GM19463 (cell line): ENCODE data around the gene PILRA.
"Not testable (repeated sequence)": the region's sequence is repeated elsewhere in the genome, so short reads cannot be mapped to it uniquely, and the experiment has no call there.

ENCODE experiments used
- ATAC-seq: cut with Tn5 transposase; IDR thresholded peaks from one replicate; pipeline ENCODE4 v1.9.1; 2021; ENCODE audit warnings: mild to moderate bottlenecking, moderate library complexity; ENCODE audit not compliant: unreplicated experiment

PILRA gene

DNA sequence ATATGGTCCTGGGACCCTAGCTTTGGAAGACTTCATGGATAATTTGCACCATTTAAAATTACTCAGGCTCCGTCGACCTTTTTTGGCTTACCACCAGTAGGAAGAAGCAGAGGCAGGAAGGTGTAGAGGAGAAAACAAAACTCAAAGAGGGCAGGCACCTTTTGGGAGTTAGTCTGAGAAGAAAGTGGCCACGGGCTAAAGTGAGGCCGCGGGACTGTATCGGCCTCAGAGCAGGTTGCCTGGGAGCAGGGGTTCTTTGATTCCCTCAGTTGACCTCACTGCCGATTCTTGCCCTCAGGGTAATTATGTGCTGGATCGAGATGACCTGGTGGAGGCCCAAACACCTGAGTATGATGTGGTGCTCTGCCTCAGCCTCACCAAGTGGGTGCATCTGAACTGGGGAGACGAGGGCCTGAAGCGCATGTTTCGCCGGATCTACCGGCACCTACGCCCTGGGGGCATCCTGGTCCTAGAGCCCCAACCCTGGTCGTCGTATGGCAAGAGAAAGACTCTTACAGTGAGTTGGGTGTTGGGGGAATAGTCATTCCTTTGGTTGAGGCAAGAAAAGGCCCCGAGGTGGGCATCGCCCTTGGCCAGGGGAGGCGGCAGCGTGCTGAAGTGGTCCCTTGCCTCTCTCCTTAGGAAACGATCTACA is 59.5 kb downstream of the PILRA start:
- ATAC-seq: no peak

DNA sequence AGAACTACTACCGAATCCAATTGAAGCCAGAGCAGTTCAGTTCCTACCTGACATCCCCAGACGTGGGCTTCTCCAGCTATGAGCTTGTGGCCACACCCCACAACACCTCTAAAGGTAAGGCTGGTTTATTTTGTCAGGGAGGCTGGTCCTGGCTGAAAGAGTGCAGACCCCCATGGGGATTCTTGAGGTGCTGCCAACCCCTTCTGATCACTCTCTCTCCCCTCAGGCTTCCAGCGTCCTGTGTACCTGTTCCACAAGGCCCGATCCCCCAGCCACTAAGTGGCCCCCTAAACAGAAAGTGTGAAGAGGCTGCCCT is 59.9 kb downstream of the PILRA start:
- no peak for ATAC-seq

DNA sequence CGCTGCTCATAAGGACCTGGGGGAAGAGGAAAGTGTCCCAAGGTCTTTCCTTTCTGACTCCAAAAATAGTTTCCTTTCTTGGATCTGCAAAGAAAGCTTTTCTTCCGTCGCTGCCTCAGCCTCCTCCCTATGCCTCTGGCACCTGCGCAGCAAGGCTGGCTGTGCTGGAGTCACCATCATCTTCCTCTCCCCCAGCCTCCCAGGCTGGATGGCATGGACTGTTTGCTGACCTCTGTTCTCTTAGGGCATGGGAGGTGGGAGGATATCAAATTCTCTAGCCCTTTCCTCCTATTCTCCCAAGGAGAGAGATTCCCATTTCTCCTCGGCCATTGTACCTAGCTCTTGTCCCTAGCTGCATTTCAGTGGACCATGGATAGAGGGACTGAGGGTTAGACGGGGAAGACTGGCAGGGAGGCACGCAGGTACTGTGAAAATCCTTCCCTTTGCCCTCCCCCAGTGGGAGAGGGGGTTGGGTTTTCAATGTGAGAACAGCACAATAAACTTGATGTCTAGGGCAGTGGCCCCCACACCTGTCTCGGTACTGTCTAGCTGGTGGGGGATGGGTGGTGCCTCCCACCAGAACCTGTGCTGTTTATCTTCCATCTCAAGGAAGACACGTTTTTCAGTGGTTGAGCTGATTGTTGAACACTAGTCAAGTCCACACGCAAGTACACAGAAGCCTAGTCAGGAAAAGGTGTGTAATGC is 60.5 kb downstream of the PILRA start:
- no peak for ATAC-seq

DNA sequence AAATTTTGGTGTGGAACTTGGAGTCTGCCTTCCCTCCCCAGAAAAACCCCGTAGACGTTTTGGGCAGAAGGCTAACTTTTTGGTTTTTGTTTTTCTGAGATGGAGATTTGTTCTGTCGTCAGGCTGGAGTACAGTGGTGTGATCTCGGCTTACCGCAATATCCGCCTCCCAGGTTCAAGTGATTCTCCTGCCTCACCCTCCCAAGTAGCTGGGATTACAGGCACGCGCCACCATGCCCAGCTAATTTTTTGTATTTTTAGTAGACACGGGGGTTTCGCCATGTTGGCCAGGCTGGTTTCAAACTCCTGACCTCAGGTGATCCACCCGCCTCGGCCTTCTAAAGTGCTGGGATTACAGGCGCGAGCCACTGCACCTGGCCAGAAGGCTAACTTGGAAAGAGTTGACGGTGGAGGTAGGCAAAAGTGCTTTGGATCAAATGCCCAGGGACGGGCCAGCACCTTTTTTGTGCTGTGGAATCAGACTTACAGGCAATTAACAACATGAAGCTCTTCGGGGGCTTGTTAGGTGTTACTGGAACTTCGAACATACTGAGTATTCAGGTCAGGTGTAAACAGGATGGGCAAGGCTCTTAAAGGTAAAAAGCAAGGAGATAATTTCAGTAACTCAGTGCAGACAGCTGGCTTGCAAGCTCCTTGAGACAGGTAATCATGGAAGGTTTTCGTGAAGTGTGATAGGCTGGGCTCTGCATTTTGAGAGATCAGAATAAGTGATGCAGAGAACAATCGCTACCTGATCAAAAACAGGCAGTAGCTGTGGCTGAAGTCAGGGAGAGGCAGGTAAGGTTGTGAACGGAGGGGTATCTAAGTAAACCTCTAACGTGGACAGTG is 61.2 kb downstream of the PILRA start:
- no peak for ATAC-seq

DNA sequence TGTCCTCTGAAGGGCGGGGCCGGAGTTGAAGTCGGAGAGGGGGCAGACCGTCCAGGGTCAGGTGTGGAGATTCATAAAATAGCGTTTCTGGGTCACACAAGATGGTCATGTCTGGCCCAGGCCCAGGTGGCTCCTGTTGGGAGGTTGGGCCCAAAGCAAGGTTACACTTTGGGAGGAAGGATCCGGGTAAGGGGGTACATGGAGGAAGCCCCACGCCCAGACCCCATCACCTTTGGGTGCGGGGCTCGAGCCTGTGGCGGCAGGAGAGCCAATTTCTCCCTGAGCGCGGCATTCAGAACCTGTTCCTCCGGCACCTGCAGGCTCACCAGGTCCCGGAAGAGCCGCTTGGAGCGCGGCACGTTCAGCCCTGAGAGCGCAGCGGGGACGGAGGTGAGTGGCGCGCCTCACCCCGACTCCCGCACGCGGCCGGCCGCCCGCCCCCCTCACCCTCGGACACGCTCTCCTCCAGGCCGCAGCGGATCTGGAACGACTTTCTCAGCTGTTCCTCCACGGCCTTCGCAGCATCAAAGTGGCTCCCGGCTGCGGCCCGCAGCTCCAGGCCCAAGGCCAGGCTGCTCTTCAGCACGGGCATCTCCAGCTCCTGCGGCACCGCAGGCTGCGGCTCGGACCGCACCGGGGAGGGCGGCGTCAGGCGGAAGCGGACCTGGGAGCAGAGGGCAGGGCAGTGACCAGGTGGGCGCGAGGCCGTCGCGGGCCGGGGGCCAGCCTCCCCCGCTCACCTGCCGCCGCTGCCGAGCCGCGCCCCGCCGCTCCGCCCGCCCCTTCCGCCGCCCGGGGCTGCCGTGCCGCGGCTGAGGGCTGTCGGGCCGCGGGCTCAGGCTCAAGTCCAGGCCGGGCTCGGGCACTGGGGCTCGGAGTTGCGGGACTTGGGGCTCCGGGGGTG is 62.4 kb downstream of the PILRA start:
- peak; percentile 29 for ATAC-seq

DNA sequence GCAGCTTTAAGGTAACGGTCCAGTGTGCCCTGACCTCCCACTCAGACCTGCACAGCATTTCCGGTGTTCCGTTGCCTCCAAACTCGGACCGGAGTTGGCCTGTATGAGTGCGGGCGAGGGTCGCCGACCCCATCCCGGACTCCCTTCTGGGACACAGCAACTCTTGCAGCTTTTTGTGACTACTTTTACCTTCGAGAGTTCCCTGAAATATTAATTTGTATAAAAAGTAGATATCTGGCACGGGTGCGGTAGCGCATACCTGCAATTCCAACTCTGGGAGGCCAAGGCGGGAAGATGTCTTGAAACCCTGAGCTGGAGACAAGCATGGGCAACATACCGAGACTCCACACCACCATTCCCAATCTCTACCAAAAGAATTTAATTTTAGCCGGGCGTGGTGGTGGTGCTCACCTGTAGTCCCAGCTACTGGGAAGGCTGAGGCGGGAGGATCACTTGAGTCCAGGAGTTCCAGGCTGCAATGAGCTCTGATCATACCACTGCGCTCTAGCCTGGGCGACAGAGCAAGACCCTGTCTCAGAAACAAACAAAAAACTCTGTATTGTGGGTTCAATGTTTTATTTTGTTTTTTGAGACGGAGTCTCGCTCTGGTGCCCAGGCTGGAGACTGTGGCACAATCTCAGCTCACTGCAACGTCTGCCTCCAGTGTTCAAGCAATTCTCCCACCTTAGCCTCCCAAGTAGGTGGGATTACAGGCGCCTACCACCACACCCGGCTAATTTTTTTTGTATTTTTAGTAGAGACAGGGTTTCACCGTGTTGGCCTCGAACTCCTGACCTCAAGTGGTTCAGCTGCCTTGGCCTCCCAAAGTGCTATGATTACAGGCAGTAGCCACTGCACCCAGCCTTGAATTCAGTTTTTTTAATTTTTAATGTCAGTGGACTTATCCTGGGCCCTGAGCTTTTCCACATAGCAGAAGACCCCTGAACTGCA is 64.1 kb downstream of the PILRA start:
- ATAC-seq: no peak

DNA sequence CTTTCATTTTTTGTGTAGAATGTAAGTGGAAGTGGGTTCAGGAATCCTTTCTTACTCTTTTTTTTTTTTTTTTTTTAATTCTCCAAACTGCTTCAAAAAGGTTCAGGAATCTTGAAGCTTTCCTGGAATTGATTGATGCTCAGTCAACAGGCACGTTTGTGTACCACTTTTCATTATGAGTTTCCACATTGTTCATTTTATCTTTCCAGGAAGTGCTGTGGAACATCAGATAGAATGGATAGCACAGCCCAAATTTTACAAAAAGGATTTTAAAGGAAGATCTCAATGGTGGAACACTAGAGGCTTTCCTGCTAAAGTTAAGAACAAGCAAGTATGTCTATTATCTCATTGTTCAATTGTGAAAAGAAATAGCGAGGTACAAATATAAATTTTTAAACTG is 64.9 kb downstream of the PILRA start:
- ATAC-seq: no peak

DNA sequence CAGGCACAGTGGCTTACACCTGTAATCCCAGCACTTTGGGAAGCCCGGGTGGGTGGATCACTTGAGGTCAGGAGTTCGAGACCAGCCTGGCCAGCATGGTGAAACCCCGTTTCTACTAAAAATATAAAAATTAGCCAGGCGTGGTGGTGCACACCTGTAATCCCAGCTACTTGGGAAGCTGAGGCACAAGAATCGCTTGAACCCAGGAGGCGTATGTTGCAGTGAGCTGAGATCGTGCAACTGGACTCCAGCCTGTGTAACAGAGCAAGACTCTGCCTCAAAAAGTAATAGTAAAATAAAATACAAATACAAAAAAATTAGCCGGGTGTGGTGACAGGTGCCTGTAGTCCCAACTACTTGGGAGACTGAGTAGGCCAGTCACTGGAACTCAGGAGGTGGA is 65.4 kb downstream of the PILRA start:
- not testable (repeated sequence) for ATAC-seq

DNA sequence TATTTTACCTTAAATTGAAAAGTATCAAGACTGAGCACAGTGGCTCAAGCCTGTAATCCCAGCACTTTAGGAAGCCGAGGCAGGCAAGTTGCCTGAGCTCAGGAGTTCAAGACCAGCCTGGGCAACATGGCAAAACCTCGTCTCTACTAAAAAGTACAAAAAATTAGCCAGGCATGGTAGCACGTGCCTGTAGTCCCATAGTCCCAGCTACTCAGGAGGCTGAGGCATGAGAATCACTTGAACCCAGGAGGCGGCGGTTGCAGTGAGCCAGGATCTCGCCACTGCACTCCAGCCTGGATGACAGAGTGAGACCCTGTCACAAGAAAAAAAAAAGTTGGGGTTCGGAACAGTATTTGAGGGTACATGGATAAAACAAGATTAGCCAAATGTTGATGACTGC is 66.0 kb downstream of the PILRA start:
- not testable (repeated sequence) for ATAC-seq

DNA sequence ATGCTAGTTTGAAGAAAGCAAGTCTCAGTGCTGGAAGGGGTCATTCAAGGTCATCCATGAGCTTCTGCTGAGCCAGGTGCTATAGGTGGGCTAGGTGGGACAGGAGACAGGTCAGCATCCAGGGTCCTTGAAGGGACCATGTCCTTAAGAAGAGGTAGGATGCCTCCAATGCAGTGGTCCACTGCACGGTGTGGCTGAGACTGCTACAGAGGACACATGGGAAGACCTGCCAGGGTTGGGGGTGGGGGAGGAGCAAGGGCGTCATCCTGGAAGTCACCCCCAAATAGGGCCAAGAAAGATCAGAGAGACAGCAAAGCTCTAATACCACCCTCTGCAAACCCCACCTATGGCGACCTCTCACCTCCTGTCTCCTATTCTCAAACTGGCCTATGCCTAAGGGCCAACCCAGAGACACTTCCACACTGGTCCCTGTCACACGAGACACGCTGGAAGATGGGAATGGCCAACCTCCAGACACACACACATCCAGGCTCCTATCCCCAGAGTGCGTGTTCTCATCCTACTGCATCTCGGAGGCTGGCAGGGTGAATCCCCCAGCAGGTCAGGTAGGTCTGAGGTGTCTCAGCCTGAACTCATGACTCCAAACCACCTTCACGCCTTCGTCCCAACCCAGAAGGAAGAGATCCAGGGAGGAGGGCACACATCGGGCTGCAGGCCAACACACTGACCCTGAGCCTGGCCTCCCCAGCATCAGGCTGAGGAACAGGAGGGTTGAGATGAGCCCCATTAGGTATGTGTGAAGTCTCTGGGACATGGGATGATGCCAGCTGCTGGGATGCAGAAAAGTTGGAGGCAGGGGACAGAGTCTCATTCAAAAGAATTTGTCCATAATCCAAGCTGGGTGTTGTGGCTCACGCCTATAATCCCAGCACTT is 68.6 kb downstream of the PILRA start:
- ATAC-seq: no peak

DNA sequence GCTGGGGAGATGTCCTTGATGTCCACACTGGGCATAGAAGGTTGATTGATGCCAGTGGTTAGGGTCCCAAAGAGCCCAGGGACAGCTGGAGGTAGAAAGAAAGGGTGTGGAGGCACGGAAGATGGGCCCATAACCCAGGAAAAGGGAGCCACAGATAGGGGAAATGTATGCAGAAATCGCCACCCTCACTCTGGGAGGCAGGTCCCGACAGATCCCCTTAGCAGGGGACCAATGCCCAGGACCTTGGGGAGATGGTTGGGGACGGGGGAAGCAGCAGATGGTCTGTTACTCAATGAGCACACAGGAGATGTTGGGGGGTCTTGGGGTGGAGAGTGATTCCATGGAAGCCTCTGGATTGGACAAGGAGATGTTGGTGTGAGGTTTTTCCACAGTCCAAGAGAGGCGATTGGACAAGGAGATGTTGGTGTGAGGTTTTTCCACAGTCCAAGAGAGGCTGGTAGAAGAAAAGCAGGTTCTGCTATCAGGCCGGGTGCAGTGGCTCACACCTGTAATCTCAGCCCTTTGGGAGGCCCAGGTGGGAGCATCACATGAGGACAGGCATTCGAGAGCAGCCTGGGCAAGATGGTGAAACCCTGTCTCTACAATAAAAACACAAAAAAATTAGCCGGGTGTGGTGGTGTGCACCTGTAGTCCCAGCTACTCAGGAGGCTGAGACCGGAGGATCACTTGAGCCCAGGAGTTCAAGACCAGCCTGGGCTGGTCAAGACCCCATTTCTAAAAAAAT is 70.0 kb downstream of the PILRA start:
- ATAC-seq: no peak

DNA sequence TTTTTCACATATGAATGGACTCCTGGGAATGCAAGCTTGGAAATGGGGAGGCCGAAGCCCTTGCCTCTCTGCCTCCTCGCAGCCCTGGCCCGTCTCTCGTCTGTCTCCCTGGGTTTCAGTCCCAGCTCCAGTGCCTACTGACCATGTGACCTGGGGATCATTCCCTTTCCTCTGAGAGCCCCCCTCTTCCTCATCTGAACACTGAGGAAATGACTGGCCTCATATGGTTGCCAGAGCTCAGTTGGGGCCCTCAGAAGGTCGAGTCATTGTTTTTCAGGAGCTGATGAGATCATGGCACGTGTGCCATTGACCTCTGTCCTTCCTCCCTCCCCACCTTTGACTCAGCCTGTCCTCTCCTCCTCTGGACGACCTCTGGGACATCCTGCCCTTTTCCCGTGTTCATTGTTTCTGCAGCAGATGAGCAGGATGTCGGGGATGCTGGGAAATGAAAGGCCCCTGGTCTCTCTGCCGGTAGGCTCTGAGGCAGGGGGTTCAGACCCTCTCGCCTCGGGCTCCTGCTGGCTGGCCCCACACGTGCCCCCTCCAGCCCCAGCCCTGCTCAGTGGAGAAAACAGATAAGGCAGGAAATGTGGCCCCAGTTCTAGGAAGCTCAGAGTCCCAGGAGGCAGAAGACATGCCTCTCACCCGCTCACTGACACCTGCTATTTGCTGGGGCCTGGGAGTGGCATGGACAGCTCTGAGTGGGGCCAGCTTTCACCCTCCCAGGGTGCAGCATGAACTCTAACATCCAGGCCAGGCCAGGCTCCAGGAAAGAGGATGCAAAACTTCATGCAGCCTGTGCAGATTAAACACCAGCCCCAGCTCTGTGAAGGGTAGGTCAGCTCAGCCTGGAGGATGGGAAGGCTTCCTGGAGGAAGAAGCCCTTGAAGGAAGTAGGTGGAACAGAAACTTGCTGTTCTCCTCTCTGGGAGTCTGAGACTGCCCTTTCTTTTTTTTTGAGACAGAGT is 71.3 kb downstream of the PILRA start:
- ATAC-seq: no peak

DNA sequence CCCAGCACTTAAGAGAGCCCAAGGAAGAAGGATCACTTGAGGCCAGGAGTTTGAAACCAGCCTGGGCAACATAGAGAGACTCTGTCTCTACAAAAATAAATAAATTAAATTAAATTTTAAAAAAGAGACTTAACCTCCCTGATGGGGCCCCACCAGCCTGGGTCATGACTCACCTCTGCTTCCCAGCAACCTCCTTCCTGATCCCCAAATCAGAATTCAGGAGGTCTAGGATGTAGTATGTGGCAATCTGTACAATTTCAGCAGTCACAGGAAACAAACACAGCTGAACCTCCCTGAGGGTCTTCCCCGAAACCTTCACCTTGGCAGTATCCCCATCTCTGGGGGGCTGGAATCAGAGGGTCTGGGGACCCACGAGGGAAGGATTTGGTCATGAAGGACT is 72.8 kb downstream of the PILRA start:
- ATAC-seq: no peak

DNA sequence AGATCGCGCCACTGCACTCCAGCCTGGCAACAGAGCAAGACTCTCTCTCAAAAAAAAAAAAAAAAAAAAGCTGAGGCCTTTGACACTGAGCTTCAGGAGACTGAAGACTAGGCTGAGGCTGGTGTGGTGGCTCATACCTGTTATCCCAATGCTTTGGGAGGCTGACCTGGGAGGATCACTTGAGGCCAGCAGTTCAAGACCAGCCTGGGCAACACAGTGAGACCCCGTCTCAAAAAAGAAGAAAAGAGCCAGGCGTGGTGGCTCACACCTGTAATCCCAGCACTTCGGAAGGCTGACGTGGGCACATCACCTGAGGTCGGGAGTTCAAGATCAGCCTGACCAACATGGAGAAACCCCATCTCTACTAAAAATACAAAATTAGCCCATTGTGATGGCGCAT is 74.1 kb downstream of the PILRA start:
- ATAC-seq: not testable (repeated sequence)

DNA sequence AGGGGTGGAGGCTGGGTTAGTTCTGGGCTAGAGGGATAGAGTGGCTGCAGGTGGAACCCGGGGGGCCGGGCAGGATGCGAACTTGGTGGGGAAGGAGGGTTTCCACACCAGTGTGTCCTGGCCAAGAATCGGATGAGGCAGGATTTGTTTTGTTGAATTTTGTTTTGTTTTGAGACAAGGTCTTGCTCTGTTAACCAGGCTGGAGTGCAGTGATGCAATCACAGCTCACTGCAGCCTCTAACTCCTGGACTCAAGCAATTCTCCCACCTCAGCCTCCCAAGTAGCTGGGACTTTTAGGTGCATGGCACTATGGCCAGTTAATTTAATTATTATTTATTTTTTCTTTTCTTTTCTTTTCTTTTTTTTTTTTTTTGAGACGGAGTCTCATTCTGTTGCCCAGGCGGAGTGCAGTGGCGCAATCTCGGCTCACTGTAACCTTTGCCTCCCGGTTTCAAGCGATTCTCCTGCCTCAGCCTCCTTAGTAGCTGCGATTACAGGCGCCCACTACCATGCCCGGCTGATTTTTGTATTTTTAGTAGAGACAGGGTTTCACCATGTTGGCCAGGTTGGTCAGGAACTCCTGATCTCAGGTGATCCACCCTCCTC is 76.0 kb downstream of the PILRA start:
- ATAC-seq: no peak
